HG03159 (cell line): ENCODE data around the gene CCNDBP1.
"Not testable (repeated sequence)": the region's sequence is repeated elsewhere in the genome, so short reads cannot be mapped to it uniquely, and the experiment has no call there.

ENCODE experiments used
- ATAC-seq: cut with Tn5 transposase; IDR thresholded peaks from one replicate; pipeline ENCODE4 v1.9.1; 2021; ENCODE audit warnings: mild to moderate bottlenecking, moderate library complexity; ENCODE audit not compliant: unreplicated experiment

CCNDBP1 gene

GRCh38 chr15:43214592-43215295 is 29.5 kb downstream of the CCNDBP1 start:
- no peak for ATAC-seq

GRCh38 chr15:43215961-43216360 is 30.8 kb downstream of the CCNDBP1 start:
- ATAC-seq = no peak

- ATAC-seq = no peak
Measured at GRCh38 chr15:43218908-43219706, 33.9 kb downstream of the CCNDBP1 start.

DNA sequence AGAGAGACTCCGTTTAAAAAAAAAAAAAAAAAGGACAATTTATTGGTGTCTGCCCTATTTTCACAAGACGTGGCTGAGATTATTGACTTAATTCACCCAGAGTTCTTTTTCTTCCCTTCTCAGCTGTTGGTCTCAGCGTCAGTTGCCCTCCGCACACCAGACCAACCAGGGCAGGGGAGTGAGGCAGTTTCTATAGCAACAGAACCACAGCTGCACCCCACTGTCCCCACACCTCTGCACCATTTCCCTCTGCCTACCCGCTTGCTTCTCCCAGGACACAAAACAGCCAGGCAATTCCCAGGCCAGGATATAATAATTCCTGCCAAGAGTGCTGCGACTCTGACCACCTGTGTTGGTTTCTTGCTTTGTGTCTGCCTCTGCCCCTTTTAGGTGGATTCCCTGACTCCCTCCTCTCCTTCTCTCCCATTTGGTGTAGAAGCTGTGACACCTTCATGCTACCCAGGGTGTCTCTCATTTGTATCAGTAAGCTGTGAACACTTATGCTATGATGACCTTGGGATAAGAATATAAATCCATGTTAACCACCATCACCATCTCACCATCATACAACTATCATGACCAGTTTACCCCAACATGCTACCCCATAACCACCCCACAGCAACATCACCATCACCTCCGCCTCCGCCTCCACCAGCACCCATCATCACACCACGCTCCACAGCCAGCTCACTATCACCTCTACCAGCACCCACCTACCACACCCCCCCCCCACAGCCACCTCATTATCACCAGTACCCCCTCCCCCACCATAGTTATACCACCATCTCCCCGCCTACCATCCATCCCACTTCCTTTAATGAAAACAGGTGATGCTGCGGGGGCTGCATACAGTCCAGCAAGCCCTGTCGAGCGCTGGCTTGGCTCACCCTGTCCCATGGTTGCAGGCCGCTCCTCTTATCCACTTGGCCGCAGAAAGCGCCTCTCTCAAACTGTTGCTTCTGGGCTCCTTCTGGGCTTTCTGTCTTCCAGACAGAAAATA is 35.0 kb downstream of the CCNDBP1 start:
- ATAC-seq = no peak

GRCh38 chr15:43220991-43221403 is 35.8 kb downstream of the CCNDBP1 start, which contains the start of gene EPB42:
Gene EPB42 (minus strand): TSS chr15:43221018. CDS start chr15:43220825, 193 bp downstream.
- ATAC-seq = no peak

- no peak for ATAC-seq
Measured at GRCh38 chr15:43221422-43221821, 36.2 kb downstream of the CCNDBP1 start.

- ATAC-seq = no peak
Measured at GRCh38 chr15:43225201-43225949, 40.2 kb downstream of the CCNDBP1 start.

- not testable (repeated sequence) for ATAC-seq
Measured at GRCh38 chr15:43225950-43226255, 40.7 kb downstream of the CCNDBP1 start.

DNA sequence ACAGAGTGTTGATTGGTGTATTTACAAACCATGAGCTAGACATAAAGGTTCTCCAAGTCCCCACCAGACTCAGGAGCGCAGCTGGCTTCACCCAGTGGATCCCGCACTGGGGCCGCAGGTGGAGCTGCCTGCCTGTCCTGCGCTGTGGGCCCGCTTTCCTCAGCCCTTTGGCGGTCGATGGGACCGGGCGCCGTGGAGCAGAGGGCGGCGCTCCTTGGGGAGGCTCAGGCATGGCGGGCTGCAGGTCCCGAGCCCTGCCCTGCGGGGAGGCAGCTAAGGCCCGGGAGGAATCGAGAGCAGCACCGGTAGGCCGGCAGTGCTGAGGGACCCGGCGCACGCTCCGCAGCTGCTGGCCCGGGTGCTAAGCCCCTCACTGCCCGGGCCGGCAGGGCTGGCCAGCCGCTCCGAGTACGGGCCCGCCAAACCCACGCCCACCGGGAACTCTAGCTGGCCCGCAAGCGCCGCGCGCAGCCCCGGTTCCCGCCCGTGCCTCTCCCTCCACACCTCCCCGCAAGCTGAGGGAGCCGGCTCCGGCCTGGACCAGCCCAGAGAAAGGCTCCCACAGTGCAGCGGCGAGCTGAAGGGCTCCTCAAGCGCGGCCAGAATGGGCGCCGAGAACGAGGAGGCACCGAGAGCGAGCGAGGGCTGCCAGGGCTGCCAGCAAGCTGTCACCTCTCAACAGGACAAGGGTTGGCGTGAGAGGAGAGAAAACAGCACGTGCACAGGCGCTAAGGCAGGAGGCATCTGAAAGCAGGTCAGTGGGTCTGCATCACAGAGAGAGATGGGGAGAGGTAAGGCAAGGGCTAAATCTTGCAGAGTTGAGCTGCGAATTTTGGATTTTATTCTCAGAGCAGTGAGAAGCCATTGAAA is 41.5 kb downstream of the CCNDBP1 start:
- no peak for ATAC-seq

DNA sequence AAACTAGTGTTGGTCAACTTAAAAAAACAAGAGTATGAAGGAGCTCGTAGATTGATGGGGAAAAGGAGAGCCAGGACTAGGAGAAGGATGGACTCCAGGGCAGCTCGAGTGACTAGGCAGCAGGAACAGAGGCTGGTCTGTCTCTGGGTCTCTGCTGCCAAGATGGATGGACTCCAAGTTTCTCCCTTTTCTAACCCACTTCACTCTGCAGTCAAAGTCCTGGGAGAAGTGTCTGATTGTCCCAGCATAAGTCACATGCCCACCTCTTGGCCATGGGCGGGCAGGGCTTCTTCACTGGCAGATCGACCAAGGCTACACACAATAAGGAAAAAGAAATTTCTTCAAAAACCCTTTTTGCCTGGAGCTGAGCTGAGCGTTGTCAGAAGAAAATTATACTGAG is 44.8 kb downstream of the CCNDBP1 start:
- no peak for ATAC-seq

DNA sequence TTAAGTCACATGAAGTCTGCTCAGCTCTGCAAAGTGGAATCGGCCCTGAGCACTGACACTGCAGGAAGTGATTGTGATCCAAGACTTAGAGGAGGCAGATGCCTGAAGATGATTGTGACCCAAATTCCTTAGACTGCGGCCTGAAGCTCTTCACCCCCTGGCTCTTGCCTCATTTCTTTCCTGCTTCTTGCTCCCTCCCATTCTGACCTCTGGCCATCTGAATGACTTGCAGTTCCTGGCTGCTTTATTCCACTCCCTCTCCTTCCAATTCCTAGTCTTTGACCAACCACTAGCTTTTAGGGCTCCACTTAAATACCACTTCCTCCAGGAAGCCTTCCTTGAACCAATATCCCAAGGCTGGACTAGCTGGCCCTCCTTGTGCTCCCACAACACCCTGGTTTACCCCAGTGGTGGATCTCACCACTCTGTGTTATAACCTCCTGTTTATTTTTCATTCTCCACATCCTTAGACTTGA is 45.5 kb downstream of the CCNDBP1 start:
- ATAC-seq = no peak

DNA sequence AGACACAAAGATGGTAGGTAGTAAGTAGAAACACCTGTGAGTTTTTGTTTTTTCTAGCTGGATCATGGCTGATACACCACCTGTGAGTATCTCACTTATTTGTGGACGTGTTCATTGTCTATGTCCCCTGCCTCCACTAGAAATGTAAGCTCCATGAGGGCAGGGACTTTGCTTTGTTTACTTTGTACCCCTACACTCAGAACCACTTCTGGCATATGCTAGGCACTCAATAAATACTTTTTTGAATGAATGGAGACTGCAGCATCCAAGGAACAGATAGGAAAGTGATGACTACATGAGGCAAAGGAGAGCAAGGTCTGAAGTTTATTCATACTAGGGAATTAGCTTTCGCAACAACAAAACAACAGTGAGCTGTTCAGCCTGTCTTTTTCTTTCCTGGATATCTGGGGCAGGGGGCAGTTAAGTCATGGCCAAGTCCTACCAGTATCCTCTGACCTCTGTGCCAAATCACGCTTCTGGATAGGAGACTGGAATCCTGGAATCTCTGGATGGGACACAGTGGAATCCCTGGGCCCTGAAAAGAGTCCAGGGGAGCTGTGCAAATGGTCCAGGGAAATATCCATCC is 47.2 kb downstream of the CCNDBP1 start:
- ATAC-seq = no peak

- no peak for ATAC-seq
Measured at GRCh38 chr15:43235536-43235935, 50.3 kb downstream of the CCNDBP1 start.

GRCh38 chr15:43237842-43238470 is 52.8 kb downstream of the CCNDBP1 start:
- ATAC-seq = no peak

DNA sequence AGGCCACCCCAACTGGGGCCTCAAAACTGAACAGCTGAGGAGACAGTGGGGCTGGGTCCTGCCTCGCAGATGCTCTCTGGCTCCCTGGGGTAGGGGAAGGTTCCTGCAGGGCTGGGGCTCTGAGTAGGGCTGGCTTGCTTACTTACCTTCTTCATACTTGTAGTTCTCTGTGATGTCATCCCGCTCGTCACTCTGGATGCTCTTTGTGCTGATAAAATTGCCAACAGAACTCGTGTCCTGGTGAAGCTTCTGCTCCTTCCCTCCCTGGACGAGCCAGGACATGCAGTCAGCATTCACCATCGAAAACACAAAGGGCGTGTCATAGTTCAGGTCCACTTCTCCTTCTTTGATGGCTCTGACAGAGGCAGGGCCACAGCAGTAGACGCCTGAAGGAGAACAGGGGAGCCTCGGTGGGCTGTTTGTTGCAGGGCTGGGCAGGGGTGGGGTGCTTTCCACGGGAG is 53.5 kb downstream of the CCNDBP1 start:
- ATAC-seq = no peak

DNA sequence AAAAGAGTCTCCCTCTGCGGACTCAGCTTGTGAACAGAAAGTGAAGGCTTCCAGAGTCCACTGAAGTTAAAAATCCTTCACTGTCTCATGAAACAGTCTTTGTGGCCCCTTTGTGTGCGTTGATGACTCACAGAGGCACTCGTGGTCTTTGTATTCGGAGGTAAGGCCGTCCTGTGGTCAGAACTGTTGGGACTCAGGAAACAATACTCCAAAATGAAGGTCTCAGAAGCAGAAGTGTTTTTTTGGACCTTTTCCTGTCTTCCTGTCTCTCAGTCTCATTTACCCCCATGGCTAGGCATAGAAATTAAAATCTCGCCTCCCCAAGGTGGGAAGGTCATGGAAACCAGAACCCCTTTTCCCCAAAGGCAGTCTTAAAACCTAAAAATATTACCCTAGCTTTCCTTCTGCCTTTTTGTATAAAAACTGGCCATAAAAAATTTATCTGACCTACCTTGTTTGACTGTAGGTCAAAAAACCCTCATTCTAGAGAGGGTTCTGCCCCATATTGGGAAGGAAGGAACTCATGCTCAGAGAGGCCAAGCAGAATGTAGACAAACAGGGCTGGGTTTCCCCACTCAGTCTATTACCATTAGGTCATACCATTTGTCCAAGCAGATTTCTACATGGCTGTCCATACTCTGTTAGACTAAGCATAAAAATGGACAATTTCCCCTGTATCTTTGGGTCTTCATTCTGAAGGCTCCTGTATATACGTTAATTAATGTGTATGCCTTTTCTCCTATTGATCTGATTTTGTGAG is 54.7 kb downstream of the CCNDBP1 start:
- no peak for ATAC-seq

DNA sequence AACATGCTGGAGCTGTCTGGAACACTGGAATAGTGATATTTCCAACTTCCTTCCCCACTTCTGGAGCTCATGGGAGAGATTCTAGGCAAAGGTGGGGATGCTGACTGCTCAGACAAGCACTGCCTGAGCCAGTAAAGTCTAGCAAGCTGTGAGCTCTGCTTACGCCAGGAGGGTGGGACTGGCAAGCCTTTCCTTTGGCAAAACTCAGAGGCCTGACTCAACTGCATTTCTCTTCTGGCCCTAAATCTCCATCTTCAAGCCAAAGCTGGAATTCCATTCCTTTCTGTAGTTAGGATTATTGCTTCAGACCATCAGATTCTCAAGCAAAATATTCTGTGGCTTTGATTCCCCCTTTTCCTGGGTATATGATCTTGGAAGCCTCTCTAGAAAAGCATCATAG is 55.9 kb downstream of the CCNDBP1 start:
- no peak for ATAC-seq

DNA sequence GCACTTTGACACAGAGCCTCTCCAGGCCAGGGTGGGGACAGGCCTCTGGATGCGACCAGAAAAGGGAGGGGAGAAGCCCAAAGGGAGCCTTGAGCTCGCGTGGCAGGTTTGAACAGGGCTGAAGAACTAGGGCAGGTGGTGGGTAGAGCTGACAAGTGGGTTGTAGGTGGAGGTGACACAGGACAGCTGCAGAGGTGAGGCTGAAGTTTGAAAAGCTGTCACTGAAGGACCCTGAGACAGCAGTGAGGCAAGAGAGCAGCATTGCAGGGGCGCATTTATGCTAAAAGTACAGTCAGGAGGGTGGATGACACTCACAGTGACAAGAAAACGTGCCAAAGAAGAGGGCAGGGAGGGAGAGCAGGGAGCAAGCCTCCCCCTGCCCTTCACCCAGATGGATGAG is 57.4 kb downstream of the CCNDBP1 start:
- ATAC-seq = no peak
